HG03558 (cell line): Measurements from ENCODE around the gene RAB25.
"Not testable (repeated sequence)": the region's sequence is repeated elsewhere in the genome, so short reads cannot be mapped to it uniquely, and the experiment has no call there.

Source experiments
- ATAC-seq: cut with Tn5 transposase; IDR thresholded peaks from one replicate; pipeline ENCODE4 v1.9.1; 2021; ENCODE audit warnings: moderate number of reproducible peaks; ENCODE audit not compliant: unreplicated experiment; ENCODE audit errors: extremely low read depth

RAB25 gene

GRCh38 chr1:156114101-156114918 is 53.4 kb downstream of the RAB25 start, which contains the start of gene LMNA:
Gene LMNA (plus strand): TSS chr1:156114711. CDS start chr1:156114919, 208 bp downstream.
- no peak for ATAC-seq

GRCh38 chr1:156114919-156115513 is 54.1 kb downstream of the RAB25 start:
- no peak for ATAC-seq

- no peak for ATAC-seq
Observed at GRCh38 chr1:156115514-156116374, 54.8 kb downstream of the RAB25 start.

- not testable (repeated sequence) for ATAC-seq
Observed at GRCh38 chr1:156116731-156117130, 55.8 kb downstream of the RAB25 start.

GRCh38 chr1:156117414-156118176 is 56.6 kb downstream of the RAB25 start:
- ATAC-seq, result no peak

- no peak for ATAC-seq
Observed at GRCh38 chr1:156118177-156118868, 57.4 kb downstream of the RAB25 start.

GRCh38 chr1:156119503-156120209 is 58.7 kb downstream of the RAB25 start:
- ATAC-seq, result no peak
